HepG2 (cell line): Measurements from ENCODE around the gene CAPN10. TPM values are rescaled to one million over a fixed set of nuclear protein-coding genes. Genes with fewer than 3 reads are reported as not detected.
A peak's percentile ranks its signal among the peaks of the same experiment; 100 is the strongest.

Source experiments
- ARID4A ChIP-seq: sonication (generic); formaldehyde crosslinking; IDR thresholded peaks from 2 replicates; pipeline ENCODE4 v1.5.0; 2020; ENCODE audit warnings: mild to moderate bottlenecking, missing genetic modification reagents, borderline replicate concordance
- BATF2 ChIP-seq: sonication (generic); formaldehyde crosslinking; IDR thresholded peaks from 2 replicates; pipeline ENCODE4 v1.8.0; 2022; ENCODE audit warnings: mild to moderate bottlenecking, missing genetic modification reagents, moderate library complexity
- ELF3 ChIP-seq: IDR thresholded peaks from 2 replicates; pipeline ENCODE4 v1.6.1; 2016; ENCODE audit warnings: missing genetic modification reagents, missing compliant biosample characterization
- FOXP4 ChIP-seq: sonication (generic); formaldehyde crosslinking; IDR thresholded peaks from 2 replicates; pipeline ENCODE4 v1.4.0; 2020; ENCODE audit warnings: missing genetic modification reagents
- HOXA9 ChIP-seq: sonication (generic); formaldehyde crosslinking; IDR thresholded peaks from 2 replicates; pipeline ENCODE4 v1.8.1; 2022; ENCODE audit warnings: missing genetic modification reagents, mild to moderate bottlenecking, moderate library complexity, borderline replicate concordance
- IKZF4 ChIP-seq: sonication (generic); formaldehyde crosslinking; IDR thresholded peaks from 2 replicates; pipeline ENCODE4 v1.5.1; 2020; ENCODE audit warnings: borderline replicate concordance, mild to moderate bottlenecking, low read depth, missing genetic modification reagents; ENCODE audit errors: not compliant biosample characterization
- IRF1 ChIP-seq: sonication (generic); formaldehyde crosslinking; IDR thresholded peaks from 2 replicates; pipeline ENCODE4 v1.4.0; 2020; ENCODE audit warnings: low read depth, mild to moderate bottlenecking, missing genetic modification reagents
- KMT2A ChIP-seq: sonication (generic); formaldehyde crosslinking; IDR thresholded peaks from 2 replicates; pipeline ENCODE4 v1.4.0; 2020; ENCODE audit warnings: missing genetic modification reagents
- PAWR ChIP-seq: sonication (generic); formaldehyde crosslinking; IDR thresholded peaks from 2 replicates; pipeline ENCODE4 v1.4.0; 2020; ENCODE audit warnings: missing genetic modification reagents, mild to moderate bottlenecking, borderline replicate concordance
- POLR2AphosphoS2 ChIP-seq: IDR thresholded peaks from 2 replicates; pipeline ENCODE4 v1.6.1; 2011; ENCODE audit warnings: low read depth, low read length, improper control_type of control experiment
- POLR2G ChIP-seq: fragments of 200-400 bp; formaldehyde crosslinking; IDR thresholded peaks from 2 replicates; pipeline ENCODE4 v1.6.1; 2018; ENCODE audit warnings: mild to moderate bottlenecking, low read depth, low read length, moderate library complexity
- RBFOX2 ChIP-seq: fragments of 200-400 bp; formaldehyde crosslinking; IDR thresholded peaks from 2 replicates; pipeline ENCODE4 v1.6.1; 2017; ENCODE audit warnings: low read depth, mild to moderate bottlenecking, low read length
- ZBTB8A ChIP-seq: sonication (generic); formaldehyde crosslinking; IDR thresholded peaks from 2 replicates; pipeline ENCODE4 v1.4.0; 2020; ENCODE audit warnings: mild to moderate bottlenecking, low read depth, missing genetic modification reagents, borderline replicate concordance
- ZNF282 ChIP-seq: fragments of 450-650 bp; IDR thresholded peaks from 2 replicates; pipeline ENCODE4 v1.6.1; 2018; ENCODE audit not compliant: partially characterized antibody
- ZNF335 ChIP-seq: sonication (generic); formaldehyde crosslinking; IDR thresholded peaks from 2 replicates; pipeline ENCODE4 v1.4.0; 2020; ENCODE audit warnings: missing genetic modification reagents
- ZNF337 ChIP-seq: sonication (generic); formaldehyde crosslinking; IDR thresholded peaks from 2 replicates; pipeline ENCODE4 v1.5.1; 2020; ENCODE audit warnings: missing genetic modification reagents, low read depth, mild to moderate bottlenecking, borderline replicate concordance
- ZNF383 ChIP-seq: sonication (generic); formaldehyde crosslinking; IDR thresholded peaks from 2 replicates; pipeline ENCODE4 v1.4.0; 2020; ENCODE audit warnings: missing genetic modification reagents, mild to moderate bottlenecking, borderline replicate concordance
- ZNF761 ChIP-seq: sonication (generic); formaldehyde crosslinking; conservative IDR thresholded peaks from 2 replicates; pipeline ENCODE4 v1.4.0; 2020; ENCODE audit warnings: mild to moderate bottlenecking, missing genetic modification reagents
- ZSCAN9 ChIP-seq: IDR thresholded peaks from 2 replicates; pipeline ENCODE4 v1.6.1; 2016; ENCODE audit warnings: borderline replicate concordance
- polyA plus RNA-seq, 8 experiments: library from polyadenylated mRNA; depleted of rRNA in 3 of 8; stranded (reverse) in 7 of 8; unstranded in 1 of 8; fragments of >200 nt; fragmentation: Illumina TruSeq in 4 of 8; extraction: Trizol in 4 of 8; gene quantifications; 2 replicates each; pipeline versions ENCODE4 v1.2.1 to v1.2.3, GENCODE V29; 2011 to 2016; ENCODE audit warnings: low read depth in 4 of 8, missing spikeins in 1 of 8, mixed read lengths in 1 of 8; ENCODE audit not compliant: insufficient read depth in 1 of 8
- total RNA-seq, 5 experiments: library from RNA; depleted of rRNA; stranded (reverse); fragments of >200 nt; fragmentation: Illumina TruSeq; extraction: Trizol; gene quantifications; 2 replicates each; pipeline ENCODE4 v1.2.3, GENCODE V29; 2016; ENCODE audit warnings: low read depth in 1 of 5

Gene CAPN10
- total and polyA plus RNA-seq, 2 of the 13 experiments (the other 11 are each of a cell fraction or from before 2014, with no cell fraction given): 27.6 to 32.4 TPM

- TF ChIP-seq ELF3 (peak; percentile 73), ZNF335 (CRISPR knock-in tag) (no peak), ZNF761 (CRISPR knock-in tag) (peak; percentile 48; the same call in 1 of the 2 replicates), ARID4A (CRISPR knock-in tag) (peak; percentile 75), PAWR (CRISPR knock-in tag) (0 out of 2 replicates have a peak, but pooled peaks have one; percentile 25), HOXA9 (CRISPR knock-in tag) (0 out of 2 replicates have a peak, but pooled peaks have one; percentile 38), ZNF337 (CRISPR knock-in tag) (0 out of 2 replicates have a peak, but pooled peaks have one; percentile 1), ZBTB8A (CRISPR knock-in tag) (no peak), ZNF383 (CRISPR knock-in tag) (peak; percentile 83; the same call in 1 of the 2 replicates), ZNF282 (no peak), POLR2AphosphoS2 (no peak), ZSCAN9 (CRISPR knock-in tag) (peak; percentile 52; the same call in 1 of the 2 replicates), BATF2 (CRISPR knock-in tag) (peak; percentile 40; the same call in 1 of the 2 replicates), KMT2A (peak; percentile 60; the same call in 1 of the 2 replicates), POLR2G (peak; percentile 84), IRF1 (CRISPR knock-in tag) (peak; percentile 80; the same call in 1 of the 2 replicates), FOXP4 (CRISPR knock-in tag) (0 out of 2 replicates have a peak, but pooled peaks have one; percentile 26), IKZF4 (CRISPR knock-in tag) (peak; percentile 42), RBFOX2 (peak; percentile 67)
Observed at GRCh38 chr2:240604939-240605716, 18.6 kb downstream of the CAPN10 start (continued).
